Lung (tissue), 12 donors: ENCODE results near the gene GRIP2. TPM values are rescaled to one million over a fixed set of nuclear protein-coding genes. Genes with fewer than 3 reads are reported as not detected.
A peak's percentile ranks its signal among the peaks of the same experiment; 100 is the strongest.

Experiments
- ATAC-seq: fragments of 200-7000 bp; cut with Tn5 transposase; one replicate; pipeline ENCODE4 v1.9.1; 2020; ENCODE audit warnings: moderate number of reproducible peaks; ENCODE audit not compliant: insufficient read depth, low FRiP score
- DNase-seq, 3 donors: peaks; one replicate each; pipeline ENCODE4 v3.0.0-alpha.2; 2013 to 2017
- H3K27ac ChIP-seq, 2 donors: one replicate each; pipeline ENCODE4 v1.5.1; 2013; ENCODE audit warnings: mild to moderate bottlenecking in 2 of 2, moderate library complexity in 2 of 2, control low read depth in 1 of 2, inconsistent platforms in 1 of 2, low read depth in 1 of 2, low read length in 1 of 2
- H3K27me3 ChIP-seq, 3 donors: one replicate each; pipeline ENCODE4 v1.5.1; 2013; ENCODE audit warnings: low read length in 2 of 3; ENCODE audit not compliant: control insufficient read depth in 3 of 3, insufficient read depth in 3 of 3
- H3K36me3 ChIP-seq, 4 donors: one replicate each; pipeline ENCODE4 v1.5.1; 2013; ENCODE audit warnings: low read length in 4 of 4, mild to moderate bottlenecking in 1 of 4, moderate library complexity in 1 of 4; ENCODE audit not compliant: control insufficient read depth in 4 of 4, insufficient read depth in 4 of 4
- H3K4me1 ChIP-seq, 5 donors: one replicate each; pipeline ENCODE4 v1.5.1; 2013; ENCODE audit warnings: low read length in 5 of 5, mild to moderate bottlenecking in 2 of 5, moderate library complexity in 1 of 5; ENCODE audit not compliant: control insufficient read depth in 5 of 5, insufficient read depth in 5 of 5
- H3K4me3 ChIP-seq: one replicate; pipeline ENCODE4 v1.5.1; 2013; ENCODE audit warnings: mild to moderate bottlenecking, control low read depth, moderate library complexity
- H3K9ac ChIP-seq, 2 donors: one replicate each; pipeline ENCODE4 v1.5.1; 2013; ENCODE audit warnings: low read length in 2 of 2, control low read depth in 1 of 2; ENCODE audit not compliant: insufficient read depth in 1 of 2
- H3K9me3 ChIP-seq, 4 donors: one replicate each; pipeline ENCODE4 v1.5.1; 2013; ENCODE audit warnings: low read length in 3 of 4, mild to moderate bottlenecking in 1 of 4, moderate library complexity in 1 of 4; ENCODE audit not compliant: control insufficient read depth in 4 of 4, insufficient read depth in 3 of 4
- CTCF ChIP-seq: IDR thresholded peaks from 2 replicates; pipeline ENCODE4 v1.5.1; 2012; ENCODE audit warnings: mild to moderate bottlenecking; ENCODE audit errors: control extremely low read depth, extremely low read depth
- WGBS, 2 donors: extraction: QIAGEN DNeasy Blood & Tissue Kit; methylation state at CpG; one replicate each; pipeline ENCODE4 v1.1.7; 2013; 5-methylcytosine and 5-hydroxymethylcytosine counted together
- polyA plus RNA-seq, 2 donors: library from polyadenylated mRNA; stranded (reverse); fragments of 200-250 nt; gene quantifications; one replicate each; pipeline ENCODE4 v1.2.1, GENCODE V29; 2013
- total RNA-seq, 2 donors: library from RNA; depleted of rRNA in 1 of 2; stranded (reverse); fragments of >200 nt in 1 of 2; gene quantifications; one replicate each; pipeline ENCODE4 v1.2.1, GENCODE V29; 2014 to 2021
- donor health status: control.
- donor health status: control.
- donor health status: Bipolar disorder and iron deficiency.
- donor health status: healthy.
- donor health status: DM: yes; HTN: yes; CAD: no.

GRIP2 gene
- total and polyA plus RNA-seq, 4 donors, result 0.05 to 1.2 (median 0.64) TPM

- peak; percentile 41 for TF ChIP-seq CTCF
- Histone ChIP-seq H3K27me3 (peaks cover 0 to 5% (median 0%) of the 10 kb centered on the region in 3 donors), H3K4me3 (no peak overlapping the region), H3K27ac (no peak overlapping the region), H3K4me1 (peaks cover 0 to 3% (median 0%) of the 10 kb centered on the region in 5 donors), H3K9ac (no peak overlapping the region), H3K36me3 (no peaks in the 10 kb centered on the region), H3K9me3 (no peaks in the 10 kb centered on the region)
- ATAC-seq (peak; percentile 58), DNase-seq (peak; percentile 73 to 82 (median 75))
- 9 to 14% methylated on average over 11 to 12 of the region's 12 CpGs for WGBS, 2 donors
Measured at GRCh38 chr3:14548321-14548729, 8.2 kb upstream of the GRIP2 start.

- 93 to 97% methylated on average over 2 of the region's 2 CpGs for WGBS, 2 donors
- no peak for TF ChIP-seq CTCF
- no peak for DNase-seq
- Histone ChIP-seq H3K4me1 (peaks cover 0 to 3% (median 0%) of the 10 kb centered on the region in 5 donors), H3K27me3 (peaks cover 0 to 5% (median 0%) of the 10 kb centered on the region in 3 donors), H3K4me3 (no peak overlapping the region), H3K36me3 (no peaks in the 10 kb centered on the region), H3K9ac (no peak overlapping the region), H3K9me3 (no peaks in the 10 kb centered on the region), H3K27ac (no peak overlapping the region)
- ATAC-seq, result no peak
Measured at GRCh38 chr3:14547693-14548092, 7.6 kb upstream of the GRIP2 start.

GRCh38 chr3:14546041-14546440, 5.9 kb upstream of the GRIP2 start:
- Histone ChIP-seq H3K36me3 (no peaks in the 10 kb centered on the region), H3K4me1 (peaks cover 0 to 3% (median 0%) of the 10 kb centered on the region in 5 donors), H3K27ac (no peak overlapping the region), H3K4me3 (no peak overlapping the region), H3K27me3 (peaks cover 0 to 5% (median 0%) of the 10 kb centered on the region in 3 donors), H3K9me3 (no peaks in the 10 kb centered on the region), H3K9ac (no peak overlapping the region)
- no peak for TF ChIP-seq CTCF
- no peak for ATAC-seq
- no peak for DNase-seq
- WGBS, 2 donors, result 76 to 78% methylated on average over 9 of the region's 9 CpGs

- H3K36me3 ChIP-seq, result no peaks in the 10 kb centered on the region
- TF ChIP-seq CTCF, result no peak
- H3K9ac ChIP-seq, result no peak overlapping the region
- peaks cover 0 to 5% (median 0%) of the 10 kb centered on the region in 3 donors for H3K27me3 ChIP-seq
- no peak overlapping the region for H3K4me3 ChIP-seq
- H3K4me1 ChIP-seq, result peaks cover 0 to 3% (median 0%) of the 10 kb centered on the region in 5 donors
- no peak overlapping the region for H3K27ac ChIP-seq
- no peaks in the 10 kb centered on the region for H3K9me3 ChIP-seq
- WGBS, 2 donors, result 80 to 85% methylated on average over 5 of the region's 5 CpGs
- ATAC-seq (no peak), DNase-seq (no peak)
Measured at GRCh38 chr3:14545251-14545635, 5.1 kb upstream of the GRIP2 start.
